ENCODE results near the gene S100A3. TPM values are rescaled to one million over a fixed set of nuclear protein-coding genes. Genes with fewer than 3 reads are reported as not detected.

Gene S100A3
- polyA plus RNA-seq, 1 of the 3 experiments (the other 2 are of a cell fraction): 11.8 TPM

GRCh38 chr1:153568367-153569099 lies 19.5 kb upstream of the S100A3 start:
- peak overlapping the region; percentile 30; the same call in 1 of the 2 replicates for H3K4me2 ChIP-seq
- H3K9ac ChIP-seq: peak overlapping the region; percentile 36; the same call in 1 of the 2 replicates
- peaks cover 33 to 50% of the 10 kb centered on the region in 2 experiments for H3K4me1 ChIP-seq (ENCODE audit: control insufficient read depth in 1 of 2, insufficient read depth in 2 of 2, low read depth in 1 of 2, low read length in 1 of 2)
- H3K4me3 ChIP-seq (ENCODE audit: low read depth in 2 of 2, low read length in 1 of 2): no peak overlapping the region; a peak in 1 of 4 replicates
- ChIA-PET CTCF (interaction anchor here (0.6 to 7.4 kb wide), 36 partner anchors 9 to 418 kb away, joined by 3 to 283 read pairs (median 5); partner anchors contain the start of genes CHTOP, ILF2, RAB13 and S100A14), POLR2A (no interaction called here)
- no peaks in the 10 kb centered on the region for H3K9me3 ChIP-seq
- peaks cover 15% of the 10 kb centered on the region for H3K79me2 ChIP-seq (ENCODE audit: insufficient read depth)
- 21% methylated on average over 24 of the region's 25 CpGs for WGBS (ENCODE audit: low lambda C conversion rate)
- no peaks in the 10 kb centered on the region for H3K27me3 ChIP-seq (ENCODE audit: insufficient read depth)
- no peaks in the 10 kb centered on the region for H3K9me2 ChIP-seq
- DNase-seq: peak; percentile 92
- no peaks in the 10 kb centered on the region for H4K20me1 ChIP-seq (ENCODE audit: insufficient read depth)
- peak overlapping the region; percentile 95 to 99 for H3K27ac ChIP-seq (ENCODE audit: low read depth in 2 of 2, low read length in 1 of 2)
- H3K36me3 ChIP-seq (replicated peaks in 1 of 2; ENCODE audit: control insufficient read depth in 1 of 2, insufficient read depth in 2 of 2, low read length in 1 of 2): no peaks in the 10 kb centered on the region
- peaks cover 26% of the 10 kb centered on the region for H3F3A ChIP-seq (replicated peaks; ENCODE audit: insufficient read depth)
- peak overlapping the region; percentile 91 for H2AFZ ChIP-seq (ENCODE audit: low read depth)
- TF ChIP-seq MEF2A (IDR thresholded peaks at IDR 0.05; ENCODE audit: borderline replicate concordance, low read depth) (no peak), RAD21 (IDR thresholded peaks at IDR 0.05; ENCODE audit: low read length) (peak; percentile 97), SIN3A (IDR thresholded peaks at IDR 0.05; ENCODE audit: borderline replicate concordance, low read depth, low read length) (peak; percentile 79; the same call in 1 of the 2 replicates), GABPA (IDR thresholded peaks at IDR 0.05; ENCODE audit: low read depth) (no peak), SMC3 (IDR thresholded peaks at IDR 0.05; ENCODE audit: low read depth, low read length) (peak; percentile 99), USF1 (IDR thresholded peaks at IDR 0.05; ENCODE audit: borderline replicate concordance, low read depth) (no peak), RCOR1 (IDR thresholded peaks at IDR 0.05; ENCODE audit: low read length) (0 out of 2 replicates have a peak, but pooled peaks have one; percentile 13), GATA2 (CRISPR knock-in tag; IDR thresholded peaks at IDR 0.05) (no peak), TAF1 (IDR thresholded peaks at IDR 0.05; ENCODE audit: borderline replicate concordance, low read depth, low read length) (no peak), POLR2AphosphoS5 (IDR thresholded peaks at IDR 0.05; ENCODE audit: low read depth, low read length) (no peak), NFIC (IDR thresholded peaks at IDR 0.05; ENCODE audit: borderline replicate concordance) (peak; percentile 19; the same call in 1 of the 2 replicates), CHD2 (IDR thresholded peaks at IDR 0.05; ENCODE audit: low read length, partially characterized antibody) (no peak), NRF1 (IDR thresholded peaks at IDR 0.05; ENCODE audit: low read depth, low read length) (peak; percentile 33; the same call in 1 of the 2 replicates), EP300 (IDR thresholded peaks at IDR 0.05; ENCODE audit: borderline replicate concordance in 1 of 2, low read depth in 1 of 2, low read length in 1 of 2) (no peak; a peak in 1 of 4 replicates), MAX (IDR thresholded peaks at IDR 0.05; ENCODE audit: low read depth) (peak; percentile 74), FOXJ3 (CRISPR knock-in tag; IDR thresholded peaks at IDR 0.05) (no peak), JUND (IDR thresholded peaks at IDR 0.05) (no peak), MXI1 (IDR thresholded peaks at IDR 0.05; ENCODE audit: low read depth, low read length) (peak; percentile 57; the same call in 1 of the 2 replicates), YY1 (IDR thresholded peaks at IDR 0.05; ENCODE audit: low read depth) (no peak), RFX5 (IDR thresholded peaks at IDR 0.05; ENCODE audit: low read length) (0 out of 2 replicates have a peak, but pooled peaks have one; percentile 18), FOSL2 (IDR thresholded peaks at IDR 0.05; ENCODE audit: borderline replicate concordance, low read depth) (no peak; the same call in 1 of the 2 replicates), FOXM1 (IDR thresholded peaks at IDR 0.05; ENCODE audit: low read depth) (no peak), EZH2phosphoT487 (IDR thresholded peaks at IDR 0.05; ENCODE audit: borderline replicate concordance, low read depth) (no peak), RXRA (IDR thresholded peaks at IDR 0.05; ENCODE audit: borderline replicate concordance, low read depth) (no peak), TEAD4 (IDR thresholded peaks at IDR 0.05; ENCODE audit: borderline replicate concordance, insufficient read depth) (no peak), PBX3 (IDR thresholded peaks at IDR 0.05) (no peak), TCF12 (IDR thresholded peaks at IDR 0.05) (peak; percentile 50)
- TF ChIP-seq, protein P1, sequence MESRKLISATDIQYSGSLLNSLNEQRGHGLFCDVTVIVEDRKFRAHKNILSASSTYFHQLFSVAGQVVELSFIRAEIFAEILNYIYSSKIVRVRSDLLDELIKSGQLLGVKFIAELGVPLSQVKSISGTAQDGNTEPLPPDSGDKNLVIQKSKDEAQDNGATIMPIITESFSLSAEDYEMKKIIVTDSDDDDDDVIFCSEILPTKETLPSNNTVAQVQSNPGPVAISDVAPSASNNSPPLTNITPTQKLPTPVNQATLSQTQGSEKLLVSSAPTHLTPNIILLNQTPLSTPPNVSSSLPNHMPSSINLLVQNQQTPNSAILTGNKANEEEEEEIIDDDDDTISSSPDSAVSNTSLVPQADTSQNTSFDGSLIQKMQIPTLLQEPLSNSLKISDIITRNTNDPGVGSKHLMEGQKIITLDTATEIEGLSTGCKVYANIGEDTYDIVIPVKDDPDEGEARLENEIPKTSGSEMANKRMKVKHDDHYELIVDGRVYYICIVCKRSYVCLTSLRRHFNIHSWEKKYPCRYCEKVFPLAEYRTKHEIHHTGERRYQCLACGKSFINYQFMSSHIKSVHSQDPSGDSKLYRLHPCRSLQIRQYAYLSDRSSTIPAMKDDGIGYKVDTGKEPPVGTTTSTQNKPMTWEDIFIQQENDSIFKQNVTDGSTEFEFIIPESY (IDR thresholded peaks at IDR 0.05; ENCODE audit: borderline replicate concordance, low read depth): no peak
- TF ChIP-seq, protein P2, sequence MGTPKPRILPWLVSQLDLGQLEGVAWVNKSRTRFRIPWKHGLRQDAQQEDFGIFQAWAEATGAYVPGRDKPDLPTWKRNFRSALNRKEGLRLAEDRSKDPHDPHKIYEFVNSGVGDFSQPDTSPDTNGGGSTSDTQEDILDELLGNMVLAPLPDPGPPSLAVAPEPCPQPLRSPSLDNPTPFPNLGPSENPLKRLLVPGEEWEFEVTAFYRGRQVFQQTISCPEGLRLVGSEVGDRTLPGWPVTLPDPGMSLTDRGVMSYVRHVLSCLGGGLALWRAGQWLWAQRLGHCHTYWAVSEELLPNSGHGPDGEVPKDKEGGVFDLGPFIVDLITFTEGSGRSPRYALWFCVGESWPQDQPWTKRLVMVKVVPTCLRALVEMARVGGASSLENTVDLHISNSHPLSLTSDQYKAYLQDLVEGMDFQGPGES (IDR thresholded peaks at IDR 0.05; ENCODE audit: low read depth, low read length): no peak
